ENCODE results near the gene DPYSL5.

DNA sequence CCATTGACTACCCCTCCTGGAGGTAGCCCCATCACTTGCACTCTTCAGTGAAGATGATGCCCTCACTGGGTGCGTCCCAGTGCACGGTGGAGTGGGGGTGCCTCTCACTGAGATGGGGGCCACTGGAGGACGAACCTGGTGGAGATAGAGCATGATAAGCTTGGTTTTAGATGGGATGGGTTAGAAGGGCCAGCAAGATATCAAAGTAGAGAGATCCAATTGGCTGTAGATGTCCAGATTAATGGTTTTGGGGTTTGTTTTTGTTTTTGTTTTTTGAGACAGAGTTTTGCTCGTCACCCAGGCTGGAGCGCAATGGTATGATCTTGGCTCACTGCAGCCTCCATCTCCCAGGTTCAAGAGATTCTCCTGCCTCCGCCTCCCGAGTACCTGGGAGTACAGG is 28.3 kb downstream of the DPYSL5 start:
- TF ChIP-seq, protein P1, sequence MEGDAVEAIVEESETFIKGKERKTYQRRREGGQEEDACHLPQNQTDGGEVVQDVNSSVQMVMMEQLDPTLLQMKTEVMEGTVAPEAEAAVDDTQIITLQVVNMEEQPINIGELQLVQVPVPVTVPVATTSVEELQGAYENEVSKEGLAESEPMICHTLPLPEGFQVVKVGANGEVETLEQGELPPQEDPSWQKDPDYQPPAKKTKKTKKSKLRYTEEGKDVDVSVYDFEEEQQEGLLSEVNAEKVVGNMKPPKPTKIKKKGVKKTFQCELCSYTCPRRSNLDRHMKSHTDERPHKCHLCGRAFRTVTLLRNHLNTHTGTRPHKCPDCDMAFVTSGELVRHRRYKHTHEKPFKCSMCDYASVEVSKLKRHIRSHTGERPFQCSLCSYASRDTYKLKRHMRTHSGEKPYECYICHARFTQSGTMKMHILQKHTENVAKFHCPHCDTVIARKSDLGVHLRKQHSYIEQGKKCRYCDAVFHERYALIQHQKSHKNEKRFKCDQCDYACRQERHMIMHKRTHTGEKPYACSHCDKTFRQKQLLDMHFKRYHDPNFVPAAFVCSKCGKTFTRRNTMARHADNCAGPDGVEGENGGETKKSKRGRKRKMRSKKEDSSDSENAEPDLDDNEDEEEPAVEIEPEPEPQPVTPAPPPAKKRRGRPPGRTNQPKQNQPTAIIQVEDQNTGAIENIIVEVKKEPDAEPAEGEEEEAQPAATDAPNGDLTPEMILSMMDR (IDR thresholded peaks at IDR 0.05), result no peak
- TF ChIP-seq POLR2A (IDR thresholded peaks at IDR 0.05) (no peak), POLR2AphosphoS5 (IDR thresholded peaks at IDR 0.05) (no peak), EP300 (IDR thresholded peaks at IDR 0.05) (no peak)
